Colonic mucosa (tissue), 4 donors: ENCODE results near the gene VWA5A. TPM values are rescaled to one million over a fixed set of nuclear protein-coding genes. Genes with fewer than 3 reads are reported as not detected.

Experiments
- DNase-seq: peaks from one replicate; pipeline ENCODE4 v3.0.0-alpha.2; 2020
- H3K27ac ChIP-seq: fragments of 200-600 bp; one replicate; pipeline ENCODE4 v1.8.0; 2021
- H3K27me3 ChIP-seq: fragments of 200-600 bp; one replicate; pipeline ENCODE4 v1.8.0; 2021
- H3K36me3 ChIP-seq: fragments of 200-600 bp; one replicate; pipeline ENCODE4 v1.8.0; 2021
- H3K4me1 ChIP-seq: fragments of 200-600 bp; one replicate; pipeline ENCODE4 v1.8.0; 2021; ENCODE audit warnings: mild to moderate bottlenecking
- H3K4me3 ChIP-seq: fragments of 200-600 bp; one replicate; pipeline ENCODE4 v1.8.0; 2021
- H3K9ac ChIP-seq, 2 donors: one replicate each; pipeline ENCODE4 v1.7.0; 2013; ENCODE audit warnings: control low read depth in 2 of 2, low read depth in 2 of 2, low read length in 2 of 2
- H3K9me3 ChIP-seq: fragments of 200-600 bp; one replicate; pipeline ENCODE4 v1.8.0; 2021
- CTCF ChIP-seq: fragments of 200-600 bp; IDR thresholded peaks from one replicate; pipeline ENCODE4 v1.8.0; 2022; ENCODE audit warnings: antibody characterized with exemption, mild to moderate bottlenecking
- intact Hi-C: fragments of 100-400 bp; cut with DNase I; formaldehyde crosslinking; loops from one replicate; pipeline ENCODE4 v1.14.1; 2022
- total RNA-seq, 2 donors: library from RNA; stranded (reverse); fragmentation: NEBNext Ultra II Directional in 1 of 2; extraction: Animal tissue kit (Norgen Biotek cat#: 25700) in 1 of 2; gene quantifications; one replicate each; pipeline ENCODE4 v1.2.1, GENCODE V29; 2021
- donor health status: healthy.
- donor health status: DM: no; HTN: no; CAD: no.
- donor health status: DM: no; HTN: no; CAD: no.

The VWA5A gene
- total RNA-seq, 2 donors from 2014 or later, result 38.0 to 62.5 TPM

- intact Hi-C loops, result no loop called here
- Histone ChIP-seq H3K4me3 (no peak overlapping the region), H3K27me3 (no peaks in the 10 kb centered on the region), H3K9me3 (no peaks in the 10 kb centered on the region), H3K9ac (no peak overlapping the region), H3K36me3 (no peaks in the 10 kb centered on the region), H3K4me1 (no peaks in the 10 kb centered on the region), H3K27ac (no peak overlapping the region)
- DNase-seq, result no peak
- TF ChIP-seq CTCF, result no peak
Measured at GRCh38 chr11:124082371-124082770, 32.9 kb upstream of the VWA5A start.

- H3K36me3 ChIP-seq, result no peaks in the 10 kb centered on the region
- H3K4me1 ChIP-seq, result no peaks in the 10 kb centered on the region
- no peaks in the 10 kb centered on the region for H3K9me3 ChIP-seq
- no peak overlapping the region for H3K9ac ChIP-seq
- H3K27me3 ChIP-seq, result no peaks in the 10 kb centered on the region
- DNase-seq, result no peak
- no peak for TF ChIP-seq CTCF
- H3K4me3 ChIP-seq, result no peak overlapping the region
- intact Hi-C loops, result no loop called here
- H3K27ac ChIP-seq, result no peak overlapping the region
Measured at GRCh38 chr11:124085583-124085982, 29.7 kb upstream of the VWA5A start.

- H3K27ac ChIP-seq, result no peak overlapping the region
- no peaks in the 10 kb centered on the region for H3K9me3 ChIP-seq
- intact Hi-C loops, result no loop called here
- H3K36me3 ChIP-seq, result no peaks in the 10 kb centered on the region
- no peaks in the 10 kb centered on the region for H3K27me3 ChIP-seq
- no peak overlapping the region for H3K9ac ChIP-seq
- no peak for TF ChIP-seq CTCF
- no peak overlapping the region for H3K4me3 ChIP-seq
- no peak for DNase-seq
- no peaks in the 10 kb centered on the region for H3K4me1 ChIP-seq
Measured at GRCh38 chr11:124085997-124086846, 29.0 kb upstream of the VWA5A start.

- Histone ChIP-seq H3K27me3 (no peaks in the 10 kb centered on the region), H3K27ac (no peak overlapping the region), H3K36me3 (no peaks in the 10 kb centered on the region), H3K9me3 (no peaks in the 10 kb centered on the region), H3K4me1 (no peaks in the 10 kb centered on the region), H3K4me3 (no peak overlapping the region), H3K9ac (no peak overlapping the region)
- no peak for DNase-seq
- no peak for TF ChIP-seq CTCF
- intact Hi-C loops, result no loop called here
Measured at GRCh38 chr11:124090996-124091395, 24.3 kb upstream of the VWA5A start.

- Histone ChIP-seq H3K9me3 (no peaks in the 10 kb centered on the region), H3K27me3 (no peaks in the 10 kb centered on the region), H3K27ac (no peak overlapping the region), H3K4me3 (no peak overlapping the region), H3K4me1 (no peaks in the 10 kb centered on the region), H3K9ac (no peak overlapping the region), H3K36me3 (no peaks in the 10 kb centered on the region)
- no peak for DNase-seq
- no peak for TF ChIP-seq CTCF
- intact Hi-C loops, result no loop called here
Measured at GRCh38 chr11:124093330-124093729, 21.9 kb upstream of the VWA5A start.
